PC-3 (cell line): ENCODE results near the gene LIN28A.

Experiments used
- EZH2 ChIP-seq: fragments of 300-600 bp; sonication (generic); IDR thresholded peaks from one replicate; pipeline ENCODE4 v1.6.1; 2017; ENCODE audit warnings: antibody characterized with exemption, mild to moderate bottlenecking, low read length; ENCODE audit not compliant: unreplicated experiment
- TF ChIP-seq, protein P1 (sequence below): fragments of 300-600 bp; sonication (generic); conservative IDR thresholded peaks from 2 replicates; pipeline ENCODE4 v1.5.1; 2017; ENCODE audit warnings: antibody characterized with exemption, low read depth, mild to moderate bottlenecking, low read length

DNA sequence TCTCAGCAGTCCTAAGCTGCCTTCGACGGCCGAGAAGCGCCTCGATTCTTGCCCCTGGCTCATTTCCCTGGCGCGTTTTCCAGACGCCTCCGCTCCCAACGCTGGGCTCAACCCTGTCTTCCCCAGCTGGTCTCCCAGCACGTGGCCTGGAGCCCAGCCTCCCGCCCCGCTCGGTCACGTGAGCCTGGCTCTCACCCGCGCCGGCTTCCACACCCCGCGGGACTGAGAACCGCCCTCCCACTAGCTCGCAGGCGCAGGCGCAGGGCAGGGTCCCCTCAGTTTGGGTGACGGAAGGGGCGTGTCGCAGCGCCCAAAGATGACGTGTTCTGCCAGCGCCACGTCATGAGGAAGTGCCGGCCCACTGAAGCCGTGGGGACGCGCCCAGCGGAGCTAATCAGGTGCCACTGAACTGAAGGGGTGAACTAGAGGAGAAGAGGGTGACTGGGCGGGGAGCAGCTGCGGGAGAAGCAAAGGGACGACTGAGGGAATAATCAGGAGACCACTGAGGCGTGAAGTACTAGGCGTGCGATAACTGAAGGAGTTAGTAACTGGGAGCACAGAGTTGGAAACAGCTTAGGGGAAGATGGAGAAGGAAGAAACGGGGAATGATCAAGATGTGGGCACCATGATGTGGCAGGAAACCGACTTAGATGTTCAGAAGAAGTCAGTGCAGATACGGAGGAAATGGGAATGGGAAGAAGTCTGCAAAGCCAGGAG lies 21.5 kb downstream of the LIN28A start, which contains the start of gene DHDDS:
- TF ChIP-seq, protein P1, sequence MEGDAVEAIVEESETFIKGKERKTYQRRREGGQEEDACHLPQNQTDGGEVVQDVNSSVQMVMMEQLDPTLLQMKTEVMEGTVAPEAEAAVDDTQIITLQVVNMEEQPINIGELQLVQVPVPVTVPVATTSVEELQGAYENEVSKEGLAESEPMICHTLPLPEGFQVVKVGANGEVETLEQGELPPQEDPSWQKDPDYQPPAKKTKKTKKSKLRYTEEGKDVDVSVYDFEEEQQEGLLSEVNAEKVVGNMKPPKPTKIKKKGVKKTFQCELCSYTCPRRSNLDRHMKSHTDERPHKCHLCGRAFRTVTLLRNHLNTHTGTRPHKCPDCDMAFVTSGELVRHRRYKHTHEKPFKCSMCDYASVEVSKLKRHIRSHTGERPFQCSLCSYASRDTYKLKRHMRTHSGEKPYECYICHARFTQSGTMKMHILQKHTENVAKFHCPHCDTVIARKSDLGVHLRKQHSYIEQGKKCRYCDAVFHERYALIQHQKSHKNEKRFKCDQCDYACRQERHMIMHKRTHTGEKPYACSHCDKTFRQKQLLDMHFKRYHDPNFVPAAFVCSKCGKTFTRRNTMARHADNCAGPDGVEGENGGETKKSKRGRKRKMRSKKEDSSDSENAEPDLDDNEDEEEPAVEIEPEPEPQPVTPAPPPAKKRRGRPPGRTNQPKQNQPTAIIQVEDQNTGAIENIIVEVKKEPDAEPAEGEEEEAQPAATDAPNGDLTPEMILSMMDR: no peak
- no peak for TF ChIP-seq EZH2
